GM12801 (cell line): ENCODE measurements around the gene SLC9C1.

ENCODE experiments used
- TF ChIP-seq, protein P1 (sequence below): IDR thresholded peaks from one replicate; pipeline ENCODE4 v1.5.1; 2011; ENCODE audit warnings: control low read depth; ENCODE audit not compliant: insufficient read length; ENCODE audit errors: extremely low read depth

Gene SLC9C1

GRCh38 chr3:112134335-112135124, 159.5 kb downstream of the SLC9C1 start:
- TF ChIP-seq, protein P1, sequence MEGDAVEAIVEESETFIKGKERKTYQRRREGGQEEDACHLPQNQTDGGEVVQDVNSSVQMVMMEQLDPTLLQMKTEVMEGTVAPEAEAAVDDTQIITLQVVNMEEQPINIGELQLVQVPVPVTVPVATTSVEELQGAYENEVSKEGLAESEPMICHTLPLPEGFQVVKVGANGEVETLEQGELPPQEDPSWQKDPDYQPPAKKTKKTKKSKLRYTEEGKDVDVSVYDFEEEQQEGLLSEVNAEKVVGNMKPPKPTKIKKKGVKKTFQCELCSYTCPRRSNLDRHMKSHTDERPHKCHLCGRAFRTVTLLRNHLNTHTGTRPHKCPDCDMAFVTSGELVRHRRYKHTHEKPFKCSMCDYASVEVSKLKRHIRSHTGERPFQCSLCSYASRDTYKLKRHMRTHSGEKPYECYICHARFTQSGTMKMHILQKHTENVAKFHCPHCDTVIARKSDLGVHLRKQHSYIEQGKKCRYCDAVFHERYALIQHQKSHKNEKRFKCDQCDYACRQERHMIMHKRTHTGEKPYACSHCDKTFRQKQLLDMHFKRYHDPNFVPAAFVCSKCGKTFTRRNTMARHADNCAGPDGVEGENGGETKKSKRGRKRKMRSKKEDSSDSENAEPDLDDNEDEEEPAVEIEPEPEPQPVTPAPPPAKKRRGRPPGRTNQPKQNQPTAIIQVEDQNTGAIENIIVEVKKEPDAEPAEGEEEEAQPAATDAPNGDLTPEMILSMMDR = no peak

DNA sequence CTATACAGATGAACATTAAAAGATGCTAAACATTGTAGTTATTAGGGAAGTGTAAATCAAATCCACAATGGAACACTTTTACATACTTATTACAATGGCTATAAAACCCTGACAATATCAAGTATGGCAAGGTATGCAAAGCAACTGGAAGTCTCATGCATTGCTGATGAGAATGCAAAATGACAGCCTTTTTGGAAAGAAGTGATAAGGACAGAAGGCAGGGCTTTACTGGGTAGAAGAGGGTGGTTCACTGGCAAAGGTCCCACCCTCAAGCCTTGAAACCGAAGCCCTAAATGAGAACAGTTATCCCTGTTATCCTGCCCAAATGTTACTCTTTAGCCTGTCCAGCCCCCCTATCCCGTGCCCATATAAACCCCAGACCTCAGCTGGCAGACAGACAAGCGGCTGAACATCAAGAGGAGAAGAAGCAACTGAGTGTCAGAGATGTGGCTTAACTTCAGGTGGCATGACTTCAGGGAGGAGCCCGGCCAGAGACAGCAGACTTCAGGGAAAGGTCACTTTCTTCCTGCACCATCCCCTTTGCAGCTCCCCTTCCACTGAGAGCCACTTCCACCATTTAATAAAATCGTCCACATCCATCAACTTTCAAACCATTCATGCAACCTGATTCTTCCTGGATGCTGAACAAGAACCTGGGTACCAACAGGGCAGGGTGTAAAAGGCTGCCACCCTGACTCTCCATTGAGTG, 160.2 kb downstream of the SLC9C1 start:
- TF ChIP-seq, protein P1 = no peak

- TF ChIP-seq, protein P1 = no peak
Measured at GRCh38 chr3:112132975-112133448, 161.0 kb downstream of the SLC9C1 start, which contains the start of gene GCSAM. GCSAM (minus strand) TSS chr3:112133248; CDS start chr3:112133120, 128 bp downstream.

- TF ChIP-seq, protein P1 = no peak
Measured at GRCh38 chr3:112132554-112132953, 161.5 kb downstream of the SLC9C1 start.

DNA sequence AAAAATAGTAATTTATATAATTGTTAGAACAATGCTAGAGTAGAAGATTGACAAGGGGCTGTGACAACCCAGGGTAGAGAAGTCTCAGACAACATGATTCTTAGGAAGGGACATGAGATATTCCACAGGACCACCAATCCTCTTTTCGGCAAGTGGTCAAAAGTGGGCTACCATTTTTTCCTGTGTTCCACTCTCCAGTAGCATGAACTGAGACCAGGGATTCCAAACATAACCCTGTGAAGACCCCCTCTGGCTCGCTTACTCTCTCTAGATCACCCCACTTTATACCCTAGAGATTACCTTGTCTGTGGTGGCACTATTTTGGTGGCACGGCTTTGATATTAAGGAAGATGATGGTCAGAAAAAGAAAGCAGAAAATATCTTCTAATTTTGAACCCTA, 161.9 kb downstream of the SLC9C1 start:
- TF ChIP-seq, protein P1 = no peak

- TF ChIP-seq, protein P1 = no peak
Measured at GRCh38 chr3:112131111-112131510, 162.9 kb downstream of the SLC9C1 start.

DNA sequence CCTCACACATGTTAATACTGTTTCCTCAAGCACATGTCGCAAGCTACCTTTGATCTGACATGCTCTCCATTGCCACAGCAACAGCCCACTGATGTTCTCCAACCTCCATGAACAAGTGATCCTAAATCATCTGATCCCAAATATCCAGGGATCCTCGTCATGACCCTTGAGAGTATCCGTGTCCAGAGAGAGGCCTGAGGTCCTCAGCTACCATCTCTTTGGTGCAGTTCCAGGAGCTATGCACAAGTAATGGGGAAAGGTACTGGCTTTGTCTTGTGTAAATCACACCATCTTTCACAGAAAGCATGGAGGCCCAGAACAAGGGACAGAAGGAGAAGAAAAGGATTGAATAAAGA, 163.4 kb downstream of the SLC9C1 start:
- TF ChIP-seq, protein P1 = no peak
